GM23248 (cell line): ENCODE measurements around the gene GP2.

ENCODE experiments used
- EZH2 ChIP-seq: fragments of 200-600 bp; sonication (generic); IDR thresholded peaks from 2 replicates; pipeline ENCODE4 v1.6.1; 2018; ENCODE audit warnings: antibody characterized with exemption, mild to moderate bottlenecking; ENCODE audit not compliant: insufficient read depth, poor library complexity, severe bottlenecking
- EZH2phosphoT487 ChIP-seq: fragments of 200-600 bp; sonication (generic); IDR thresholded peaks from 2 replicates; pipeline ENCODE4 v1.6.1; 2018; ENCODE audit warnings: antibody characterized with exemption, moderate library complexity, mild to moderate bottlenecking, low read depth; ENCODE audit not compliant: insufficient read depth

DNA sequence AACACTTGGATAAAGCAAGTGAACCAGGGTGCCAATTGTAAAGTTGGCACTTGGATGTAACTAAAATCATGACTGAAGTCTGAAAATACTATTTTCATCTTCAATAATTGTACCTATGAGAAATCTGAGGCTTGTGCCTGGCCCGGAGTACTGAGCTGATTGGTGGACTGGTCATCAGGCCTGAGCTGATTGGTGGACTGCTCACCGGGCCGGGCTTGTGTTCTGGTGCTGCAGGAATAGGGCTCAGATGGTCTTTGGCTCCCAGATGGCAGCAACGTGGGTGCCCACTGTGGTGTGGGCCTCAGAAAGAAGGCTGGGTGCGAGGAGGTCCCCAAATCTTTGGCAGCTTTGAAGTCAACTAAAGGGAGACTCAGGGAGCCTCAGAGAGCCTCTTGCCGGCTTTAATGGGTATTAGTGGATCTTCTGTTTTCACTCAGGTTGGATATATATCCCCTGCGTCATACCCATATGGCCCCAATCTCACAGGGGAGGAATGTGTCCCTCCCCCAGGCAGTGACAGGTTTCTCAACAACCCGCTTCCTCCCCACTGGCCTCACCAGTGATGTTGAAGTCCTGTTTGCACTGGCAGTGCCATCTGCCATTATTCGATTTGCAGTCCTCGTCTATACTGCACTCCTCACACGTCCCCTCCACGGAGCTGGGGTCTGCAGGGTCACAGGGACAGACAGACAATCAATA lies 20.5 kb upstream of the GP2 start:
- no peak for TF ChIP-seq EZH2
- TF ChIP-seq EZH2phosphoT487, result no peak
